22Rv1 (cell line): ENCODE measurements around the gene TIMM22.

ENCODE experiments used
- H3K27ac ChIP-seq: fragments of 450-650 bp; 2 replicates; pipeline ENCODE4 v1.5.1; 2017
- CTCF ChIP-seq: fragments of 450-650 bp; IDR thresholded peaks from 2 replicates; pipeline ENCODE4 v1.5.1; 2017; ENCODE audit warnings: mild to moderate bottlenecking
- ZFX ChIP-seq: fragments of 450-650 bp; IDR thresholded peaks from 2 replicates; pipeline ENCODE4 v1.6.1; 2017; ENCODE audit warnings: antibody characterized with exemption, borderline replicate concordance

TIMM22 gene

GRCh38 chr17:976312-976711 is 20.6 kb upstream of the TIMM22 start:
- no peak for TF ChIP-seq CTCF
- TF ChIP-seq ZFX, result no peak
- no peak overlapping the region for H3K27ac ChIP-seq

- no peak for TF ChIP-seq ZFX
- no peak for TF ChIP-seq CTCF
- H3K27ac ChIP-seq, result no peak overlapping the region
Measured at GRCh38 chr17:977166-977565, 19.8 kb upstream of the TIMM22 start.

- no peak overlapping the region for H3K27ac ChIP-seq
- TF ChIP-seq CTCF, result no peak
- no peak for TF ChIP-seq ZFX
Measured at GRCh38 chr17:978103-979093, 18.5 kb upstream of the TIMM22 start.

GRCh38 chr17:979212-979538 is 17.8 kb upstream of the TIMM22 start:
- H3K27ac ChIP-seq, result no peak overlapping the region
- no peak for TF ChIP-seq CTCF
- no peak for TF ChIP-seq ZFX

GRCh38 chr17:979539-980405 is 17.2 kb upstream of the TIMM22 start, which contains the start of gene NXN:
Gene NXN (minus strand): TSS chr17:979776.
- TF ChIP-seq CTCF, result peak; percentile 48
- no peak for TF ChIP-seq ZFX
- H3K27ac ChIP-seq, result no peak within 1 kb of the TSS

GRCh38 chr17:980406-981291 is 16.3 kb upstream of the TIMM22 start:
- no peak overlapping the region for H3K27ac ChIP-seq

More at GRCh38 chr17:980406-981291, 16.3 kb upstream of the TIMM22 start:
- peak; percentile 79 for TF ChIP-seq CTCF
- TF ChIP-seq ZFX, result no peak
